ENCODE measurements around the gene MFSD2A. TPM values are rescaled to one million over a fixed set of nuclear protein-coding genes. Genes with fewer than 3 reads are reported as not detected.
A peak's percentile ranks its signal among the peaks of the same experiment; 100 is the strongest.
"Not testable (repeated sequence)": the region's sequence is repeated elsewhere in the genome, so short reads cannot be mapped to it uniquely, and the experiment has no call there.

The MFSD2A gene
- total and polyA plus RNA-seq, 10 of the 15 experiments (the other 5 are each of a cell fraction or from before 2014, with no cell fraction given) = 0.84 to 30.1 (median 15.2) TPM

DNA sequence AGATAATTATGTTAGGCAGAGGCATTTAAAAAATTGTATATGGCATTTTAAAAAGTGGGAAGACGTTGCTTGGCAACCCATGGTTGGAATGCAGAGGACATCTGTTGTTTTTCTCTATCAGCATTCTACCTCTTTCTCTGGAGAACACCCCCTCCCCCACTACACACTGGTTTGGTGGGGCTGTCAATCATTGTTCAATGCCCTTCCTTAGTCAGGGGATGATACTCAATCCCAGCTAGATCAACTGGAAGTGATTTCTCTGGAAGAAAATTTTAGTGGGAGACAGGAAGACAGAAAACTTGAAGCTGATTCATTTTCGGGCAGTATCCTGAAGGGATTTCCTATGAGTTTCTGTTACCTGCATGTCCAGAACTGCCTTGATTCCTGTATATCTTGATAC, 49.9 kb downstream of the MFSD2A start:
- RAD21 ChIA-PET (ENCODE audit: unreplicated experiment) = no interaction called here
- no peaks in the 10 kb centered on the region for H4K20me1 ChIP-seq (ENCODE audit: control insufficient read depth, insufficient read depth)
- H3K4me2 ChIP-seq (ENCODE audit: control insufficient read depth, insufficient read depth) = no peak overlapping the region
- no peaks in the 10 kb centered on the region for H3K36me3 ChIP-seq (ENCODE audit: control insufficient read depth in 2 of 2, insufficient read depth in 2 of 2, low read length in 1 of 2)
- H3K27ac ChIP-seq (ENCODE audit: control insufficient read depth, insufficient read depth) = 0 out of 2 replicates have a peak overlapping the region, but pooled peaks have one; percentile 89
- peaks cover 42% of the 10 kb centered on the region for H3K4me1 ChIP-seq (ENCODE audit: control insufficient read depth, insufficient read depth, low read length)
- H3K9me3 ChIP-seq (replicated peaks; ENCODE audit: control insufficient read depth, insufficient read depth, low read length) = peaks cover 22% of the 10 kb centered on the region
- intact Hi-C loops (cut with micrococcal nuclease; ENCODE audit: unreplicated experiment) = no loop called here
- no peak for DNase-seq (ENCODE audit: low read depth, low spot score)
- no peaks in the 10 kb centered on the region for H3K27me3 ChIP-seq (replicated peaks in 1 of 2; ENCODE audit: control insufficient read depth in 2 of 2, insufficient read depth in 2 of 2, low read length in 1 of 2)
- CTCF ChIA-PET = interaction anchor here (1.1 kb wide), 2 partner anchors 9 to 28 kb away, joined by 3 read pairs; no protein-coding TSS in a partner anchor
- no TSS peak for BruUV-seq (replicated peaks)
- H3K4me3 ChIP-seq = no peak overlapping the region
- WGBS (ENCODE audit: insufficient coverage, insufficient replicate concordance, low lambda C conversion rate, missing lambda C conversion rate) = 90% methylated on average over 2 of the region's 2 CpGs
- in situ Hi-C loops (cut with MboI) = no loop called here
- no peak for FAIRE-seq
- POLR2A ChIA-PET = no interaction called here
- H3K79me2 ChIP-seq (ENCODE audit: control insufficient read depth, insufficient read depth, low read length) = no peaks in the 10 kb centered on the region
- ATAC-seq = no peak
- SMC1A ChIA-PET (ENCODE audit: uncharacterized antibody, unreplicated experiment) = interaction anchor here (1.6 to 5.6 kb wide), 4 partner anchors 20 to 47 kb away, joined by 4 to 28 read pairs (median 4); no protein-coding TSS in a partner anchor
- H3K9ac ChIP-seq (ENCODE audit: control insufficient read depth, insufficient read depth, low read length) = no peak overlapping the region
- TF ChIP-seq, protein P1, sequence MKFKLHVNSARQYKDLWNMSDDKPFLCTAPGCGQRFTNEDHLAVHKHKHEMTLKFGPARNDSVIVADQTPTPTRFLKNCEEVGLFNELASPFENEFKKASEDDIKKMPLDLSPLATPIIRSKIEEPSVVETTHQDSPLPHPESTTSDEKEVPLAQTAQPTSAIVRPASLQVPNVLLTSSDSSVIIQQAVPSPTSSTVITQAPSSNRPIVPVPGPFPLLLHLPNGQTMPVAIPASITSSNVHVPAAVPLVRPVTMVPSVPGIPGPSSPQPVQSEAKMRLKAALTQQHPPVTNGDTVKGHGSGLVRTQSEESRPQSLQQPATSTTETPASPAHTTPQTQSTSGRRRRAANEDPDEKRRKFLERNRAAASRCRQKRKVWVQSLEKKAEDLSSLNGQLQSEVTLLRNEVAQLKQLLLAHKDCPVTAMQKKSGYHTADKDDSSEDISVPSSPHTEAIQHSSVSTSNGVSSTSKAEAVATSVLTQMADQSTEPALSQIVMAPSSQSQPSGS (IDR thresholded peaks at IDR 0.05; ENCODE audit: low read length) = no peak
- TF ChIP-seq, protein P2, sequence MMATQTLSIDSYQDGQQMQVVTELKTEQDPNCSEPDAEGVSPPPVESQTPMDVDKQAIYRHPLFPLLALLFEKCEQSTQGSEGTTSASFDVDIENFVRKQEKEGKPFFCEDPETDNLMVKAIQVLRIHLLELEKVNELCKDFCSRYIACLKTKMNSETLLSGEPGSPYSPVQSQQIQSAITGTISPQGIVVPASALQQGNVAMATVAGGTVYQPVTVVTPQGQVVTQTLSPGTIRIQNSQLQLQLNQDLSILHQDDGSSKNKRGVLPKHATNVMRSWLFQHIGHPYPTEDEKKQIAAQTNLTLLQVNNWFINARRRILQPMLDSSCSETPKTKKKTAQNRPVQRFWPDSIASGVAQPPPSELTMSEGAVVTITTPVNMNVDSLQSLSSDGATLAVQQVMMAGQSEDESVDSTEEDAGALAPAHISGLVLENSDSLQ (IDR thresholded peaks at IDR 0.05) = peak; percentile 50; the same call in 1 of the 2 replicates
- no peak overlapping the region for H2AFZ ChIP-seq (ENCODE audit: control insufficient read depth, low read depth, low read length)

DNA sequence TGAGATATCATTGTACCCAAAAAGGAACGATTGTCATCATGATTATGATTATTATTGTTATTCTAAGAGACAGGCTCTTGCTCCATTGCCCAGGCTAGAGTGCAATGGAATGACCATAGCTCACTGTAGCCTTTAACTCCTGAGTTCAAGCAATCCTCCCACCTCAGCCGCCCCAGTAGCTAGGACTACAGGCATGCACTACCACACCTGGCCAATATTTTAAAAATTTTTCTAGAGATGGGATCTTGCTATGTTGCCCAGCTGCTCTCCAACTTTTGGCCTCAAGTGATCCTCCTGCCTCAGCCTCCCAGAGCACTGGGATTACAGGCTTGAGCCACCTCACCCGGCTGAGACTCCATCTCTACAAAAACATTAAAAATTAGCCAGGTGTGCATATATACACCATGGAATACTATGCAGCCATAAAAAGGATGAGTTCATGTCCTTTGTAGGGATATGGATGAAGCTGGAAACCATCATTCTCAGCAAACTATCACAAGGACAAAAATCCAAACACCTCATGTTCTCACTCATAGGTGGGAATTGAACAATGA, 52.6 kb downstream of the MFSD2A start:
- H3K4me3 ChIP-seq; H4K20me1 ChIP-seq (ENCODE audit: control insufficient read depth, insufficient read depth); H3K27ac ChIP-seq (ENCODE audit: control insufficient read depth, insufficient read depth); H3K79me2 ChIP-seq (ENCODE audit: control insufficient read depth, insufficient read depth, low read length); DNase-seq (ENCODE audit: low read depth, low spot score); H3K27me3 ChIP-seq (replicated peaks in 1 of 2; ENCODE audit: control insufficient read depth in 2 of 2, insufficient read depth in 2 of 2, low read length in 1 of 2); FAIRE-seq; H2AFZ ChIP-seq (ENCODE audit: control insufficient read depth, low read depth, low read length); BruUV-seq (replicated peaks); ATAC-seq; H3K4me2 ChIP-seq (ENCODE audit: control insufficient read depth, insufficient read depth); H3K9ac ChIP-seq (ENCODE audit: control insufficient read depth, insufficient read depth, low read length); H3K36me3 ChIP-seq (ENCODE audit: control insufficient read depth in 2 of 2, insufficient read depth in 2 of 2, low read length in 1 of 2); in situ Hi-C loops (cut with MboI); POLR2A ChIA-PET; intact Hi-C loops (cut with micrococcal nuclease; ENCODE audit: unreplicated experiment); RAD21 ChIA-PET (ENCODE audit: unreplicated experiment); SMC1A ChIA-PET (ENCODE audit: uncharacterized antibody, unreplicated experiment): not testable (repeated sequence)
- Histone ChIP-seq H3K4me1 (ENCODE audit: control insufficient read depth, insufficient read depth, low read length) (peaks cover 23% of the 10 kb centered on the region), H3K9me3 (replicated peaks; ENCODE audit: control insufficient read depth, insufficient read depth, low read length) (peaks cover 20% of the 10 kb centered on the region)
- CTCF ChIA-PET = interaction anchor here (1.9 kb wide), 1 partner anchor 25 kb away, joined by 9 read pairs; no protein-coding TSS in a partner anchor
- 54% methylated on average over 3 of the region's 3 CpGs for WGBS (ENCODE audit: insufficient coverage, insufficient replicate concordance, low lambda C conversion rate, missing lambda C conversion rate)

Measured in GM12878 (cell line).